ENCODE data around the gene GLI2. TPM values are rescaled to one million over a fixed set of nuclear protein-coding genes. Genes with fewer than 3 reads are reported as not detected.

GLI2 gene
- total RNA-seq, 1 experiment from 2014 or later, result 6.2 TPM

DNA sequence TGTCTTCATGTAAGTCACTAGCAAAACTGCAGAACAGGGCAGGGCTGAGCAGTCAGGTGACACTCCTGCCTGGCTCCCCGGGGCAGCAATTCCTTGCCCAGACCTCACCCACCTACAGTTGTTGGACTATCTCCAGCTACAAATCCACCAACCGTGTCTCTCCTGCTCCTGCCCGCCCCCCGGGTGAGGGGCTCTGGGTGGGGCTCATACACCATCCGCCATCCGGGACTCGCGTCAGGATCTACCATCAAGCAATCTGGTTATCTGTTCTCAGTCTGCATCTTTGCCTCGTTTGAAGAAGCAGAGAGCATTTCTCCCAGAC lies 13.5 kb upstream of the GLI2 start:
- ATAC-seq, result 0 out of 2 replicates have a peak, but pooled peaks have one; percentile 24

DNA sequence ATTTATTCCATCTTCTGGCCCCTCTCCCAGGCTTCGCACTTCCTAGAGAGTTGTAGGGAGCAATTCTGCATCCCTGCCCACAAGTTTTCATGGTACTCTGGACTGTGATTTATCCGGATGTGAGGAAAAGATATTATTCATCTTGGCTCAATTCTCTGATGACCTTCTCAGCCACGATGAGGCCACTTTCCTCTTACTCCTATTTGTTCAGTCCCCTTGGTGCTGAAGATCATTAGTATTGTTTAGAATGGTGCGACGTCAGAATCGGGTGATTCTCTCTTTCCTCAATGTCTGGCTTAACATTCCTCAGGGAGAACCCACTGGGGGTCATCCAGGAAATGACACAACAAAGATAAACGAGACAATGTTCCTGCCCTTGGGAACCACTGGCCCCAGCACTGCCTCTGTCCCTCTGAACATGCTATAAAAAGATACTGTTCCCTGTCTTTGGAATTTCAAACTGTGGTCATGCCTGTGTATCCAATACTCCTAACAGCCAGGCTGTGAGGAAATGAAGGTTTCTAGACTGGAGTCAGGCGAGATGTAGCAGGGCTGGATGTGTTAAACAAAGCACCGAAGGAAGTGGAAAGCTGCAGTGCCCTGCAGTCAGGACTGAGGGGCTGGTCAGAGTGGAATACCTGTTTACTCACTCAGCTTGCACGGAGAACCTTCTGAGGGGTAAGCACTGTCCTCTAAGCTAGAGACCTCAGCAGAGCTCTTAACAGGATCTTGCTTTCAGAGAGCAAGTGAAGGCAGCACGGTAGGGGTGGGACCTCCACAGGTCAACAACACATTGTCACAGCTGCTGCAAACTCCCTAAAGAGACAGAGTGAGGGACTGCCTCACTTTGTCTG lies 12.9 kb upstream of the GLI2 start:
- H3K27ac ChIP-seq (ENCODE audit: low read length), result no peak overlapping the region
- peak; percentile 69 for ATAC-seq
- no peak overlapping the region for H3K4me3 ChIP-seq (ENCODE audit: low read depth in 2 of 2, low read length in 2 of 2)
- CTCF ChIA-PET, result no interaction called here
- H3K27me3 ChIP-seq (ENCODE audit: control insufficient read depth, insufficient read depth, low read length), result no peaks in the 10 kb centered on the region
- POLR2A ChIA-PET, result no interaction called here
- BruUV-seq (replicated peaks), result no TSS peak
- intact Hi-C loops (cut with micrococcal nuclease; ENCODE audit: unreplicated experiment) (no loop called here), in situ Hi-C loops (cut with HindIII; ENCODE audit: low pct_unique_long_range_greater_than_20kb, low sequenced_read_pairs) (no loop called here)
- no peak for DNase-seq (ENCODE audit: low read depth, low spot score)
- H3K36me3 ChIP-seq (ENCODE audit: control insufficient read depth, insufficient read depth, low read length), result no peaks in the 10 kb centered on the region
- peaks cover 2% of the 10 kb centered on the region; the same call in 1 of the 2 replicates for H3K4me1 ChIP-seq (ENCODE audit: control insufficient read depth, insufficient read depth, low read length)
- H3K9me3 ChIP-seq (ENCODE audit: control insufficient read depth, insufficient read depth, low read depth, low read length), result peaks cover 13% of the 10 kb centered on the region; the same call in 1 of the 2 replicates
- TF ChIP-seq CTCF (IDR thresholded peaks at IDR 0.05) (no peak), POLR2AphosphoS5 (IDR thresholded peaks at IDR 0.05; ENCODE audit: low read depth, low read length) (no peak), TCF7L2 (IDR thresholded peaks at IDR 0.05; ENCODE audit: low read depth, low read length) (no peak), SIN3A (IDR thresholded peaks at IDR 0.05; ENCODE audit: borderline replicate concordance, insufficient read depth, low read depth, low read length) (no peak), REST (IDR thresholded peaks at IDR 0.05; ENCODE audit: insufficient read depth in 1 of 2, low read depth in 2 of 2, low read length in 1 of 2) (no peak)

More for the DNA sequence above, 13.5 kb upstream of the GLI2 start:
- POLR2A ChIA-PET, result no interaction called here
- Histone ChIP-seq H3K4me3 (ENCODE audit: low read depth in 2 of 2, low read length in 2 of 2) (no peak overlapping the region), H3K9me3 (ENCODE audit: control insufficient read depth, insufficient read depth, low read depth, low read length) (peaks cover 13% of the 10 kb centered on the region; the same call in 1 of the 2 replicates), H3K4me1 (ENCODE audit: control insufficient read depth, insufficient read depth, low read length) (peaks cover 2% of the 10 kb centered on the region; the same call in 1 of the 2 replicates), H3K27ac (ENCODE audit: low read length) (no peak overlapping the region), H3K36me3 (ENCODE audit: control insufficient read depth, insufficient read depth, low read length) (no peaks in the 10 kb centered on the region), H3K27me3 (ENCODE audit: control insufficient read depth, insufficient read depth, low read length) (no peaks in the 10 kb centered on the region)
- intact Hi-C loops (cut with micrococcal nuclease; ENCODE audit: unreplicated experiment) (no loop called here), in situ Hi-C loops (cut with HindIII; ENCODE audit: low pct_unique_long_range_greater_than_20kb, low sequenced_read_pairs) (no loop called here)
- DNase-seq (ENCODE audit: low read depth, low spot score), result no peak
- TF ChIP-seq TCF7L2 (IDR thresholded peaks at IDR 0.05; ENCODE audit: low read depth, low read length), result no peak
- TF ChIP-seq SIN3A (IDR thresholded peaks at IDR 0.05; ENCODE audit: borderline replicate concordance, insufficient read depth, low read depth, low read length), result no peak
- no peak for TF ChIP-seq REST (IDR thresholded peaks at IDR 0.05; ENCODE audit: insufficient read depth in 1 of 2, low read depth in 2 of 2, low read length in 1 of 2)
- no peak for TF ChIP-seq CTCF (IDR thresholded peaks at IDR 0.05)
- TF ChIP-seq POLR2AphosphoS5 (IDR thresholded peaks at IDR 0.05; ENCODE audit: low read depth, low read length), result no peak
- CTCF ChIA-PET, result no interaction called here
- no TSS peak for BruUV-seq (replicated peaks)
